ENCODE data around the gene GLOD4. TPM values are rescaled to one million over a fixed set of nuclear protein-coding genes. Genes with fewer than 3 reads are reported as not detected.

Gene GLOD4
- total RNA-seq, 4 donors from 2014 or later: 37.4 to 89.2 (median 46.0) TPM

DNA sequence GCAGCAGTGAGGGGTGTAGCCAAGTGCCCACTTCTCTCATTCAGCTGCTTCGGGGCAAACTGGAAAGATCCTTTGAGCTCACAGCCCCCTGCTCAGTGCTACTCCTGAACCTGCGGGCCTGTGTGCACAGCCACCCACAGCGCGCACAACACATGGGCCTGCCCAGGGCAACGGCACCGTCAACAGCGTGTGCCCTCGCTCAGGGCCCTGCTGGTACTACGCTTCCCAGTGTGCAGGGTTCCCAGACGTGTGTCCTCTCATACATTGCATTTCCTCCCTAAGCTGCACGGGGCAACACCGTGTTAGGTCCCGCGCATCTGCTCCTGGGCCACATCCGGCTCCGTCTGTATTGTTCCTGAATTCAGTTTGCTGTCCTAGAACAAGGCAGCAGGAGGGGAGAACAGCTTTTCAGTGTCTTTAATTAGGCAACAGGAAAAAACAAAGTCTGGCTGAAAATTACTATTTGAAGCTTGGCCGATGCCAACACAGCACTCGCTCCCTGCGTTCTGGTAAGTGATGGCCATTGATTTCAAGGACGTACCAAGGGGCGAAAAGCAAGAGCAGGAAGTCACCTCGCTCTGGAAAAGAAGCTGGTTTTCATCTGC is 15.3 kb upstream of the GLOD4 start:
- Histone ChIP-seq H3K27ac (peak overlapping the region in 3 of 4 donors; percentile 34 to 54 (median 50)), H3K4me3 (no peak overlapping the region), H3K36me3 (peaks cover 3 to 44% (median 5%) of the 10 kb centered on the region in 3 donors), H3K4me1 (peaks cover 7 to 33% (median 10%) of the 10 kb centered on the region in 3 donors), H3K27me3 (no peaks in the 10 kb centered on the region), H3K9me3 (no peaks in the 10 kb centered on the region)
- intact Hi-C loops (cut with DNase I): loop anchor here (5.0 to 10.0 kb wide), 2 partner anchors 77 to 185 kb away; no protein-coding TSS in a partner anchor
- TF ChIP-seq POLR2A (IDR thresholded peaks at IDR 0.05): no peak
- TF ChIP-seq, protein P1, sequence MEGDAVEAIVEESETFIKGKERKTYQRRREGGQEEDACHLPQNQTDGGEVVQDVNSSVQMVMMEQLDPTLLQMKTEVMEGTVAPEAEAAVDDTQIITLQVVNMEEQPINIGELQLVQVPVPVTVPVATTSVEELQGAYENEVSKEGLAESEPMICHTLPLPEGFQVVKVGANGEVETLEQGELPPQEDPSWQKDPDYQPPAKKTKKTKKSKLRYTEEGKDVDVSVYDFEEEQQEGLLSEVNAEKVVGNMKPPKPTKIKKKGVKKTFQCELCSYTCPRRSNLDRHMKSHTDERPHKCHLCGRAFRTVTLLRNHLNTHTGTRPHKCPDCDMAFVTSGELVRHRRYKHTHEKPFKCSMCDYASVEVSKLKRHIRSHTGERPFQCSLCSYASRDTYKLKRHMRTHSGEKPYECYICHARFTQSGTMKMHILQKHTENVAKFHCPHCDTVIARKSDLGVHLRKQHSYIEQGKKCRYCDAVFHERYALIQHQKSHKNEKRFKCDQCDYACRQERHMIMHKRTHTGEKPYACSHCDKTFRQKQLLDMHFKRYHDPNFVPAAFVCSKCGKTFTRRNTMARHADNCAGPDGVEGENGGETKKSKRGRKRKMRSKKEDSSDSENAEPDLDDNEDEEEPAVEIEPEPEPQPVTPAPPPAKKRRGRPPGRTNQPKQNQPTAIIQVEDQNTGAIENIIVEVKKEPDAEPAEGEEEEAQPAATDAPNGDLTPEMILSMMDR (IDR thresholded peaks at IDR 0.05): peak in 1 of 6 experiments; percentile 5
- no peak for DNase-seq
- WGBS, 2 donors: 81 to 90% methylated on average over 7 to 20 of the region's 22 CpGs

DNA sequence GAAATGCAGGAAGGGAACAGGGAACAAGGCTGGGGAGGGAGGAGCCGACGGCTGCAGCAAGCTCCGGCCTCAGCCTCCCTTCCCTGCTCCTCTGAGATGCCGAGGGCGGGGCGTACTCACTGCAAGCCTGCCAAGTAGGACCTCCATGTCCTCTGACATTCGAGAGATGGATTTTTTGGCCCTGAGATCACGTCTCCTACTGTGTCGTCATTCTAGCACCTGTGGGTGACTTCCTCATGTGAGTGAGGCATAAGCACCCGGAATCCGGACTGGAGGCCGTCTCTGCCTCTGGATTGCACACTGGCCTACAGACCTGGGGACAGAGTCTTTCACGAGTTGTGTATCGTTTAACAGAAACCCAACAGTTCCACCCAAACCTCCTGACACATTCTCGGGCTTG is 14.5 kb upstream of the GLOD4 start:
- H3K27ac ChIP-seq: peak overlapping the region in 3 of 4 donors; percentile 34 to 54 (median 50)
- peaks cover 5 to 47% (median 10%) of the 10 kb centered on the region in 3 donors for H3K36me3 ChIP-seq
- H3K4me1 ChIP-seq: peaks cover 7 to 40% (median 10%) of the 10 kb centered on the region in 3 donors
- no peak for DNase-seq
- WGBS, 2 donors: 78% methylated on average over 10 to 14 of the region's 15 CpGs
- TF ChIP-seq POLR2A (IDR thresholded peaks at IDR 0.05): no peak
- TF ChIP-seq, protein P1 (IDR thresholded peaks at IDR 0.05): no peak
- H3K27me3 ChIP-seq: no peaks in the 10 kb centered on the region
- H3K4me3 ChIP-seq: no peak overlapping the region
- intact Hi-C loops (cut with DNase I): loop anchor here (5.0 to 10.0 kb wide), 2 partner anchors 78 to 186 kb away; no protein-coding TSS in a partner anchor
- no peaks in the 10 kb centered on the region for H3K9me3 ChIP-seq

DNA sequence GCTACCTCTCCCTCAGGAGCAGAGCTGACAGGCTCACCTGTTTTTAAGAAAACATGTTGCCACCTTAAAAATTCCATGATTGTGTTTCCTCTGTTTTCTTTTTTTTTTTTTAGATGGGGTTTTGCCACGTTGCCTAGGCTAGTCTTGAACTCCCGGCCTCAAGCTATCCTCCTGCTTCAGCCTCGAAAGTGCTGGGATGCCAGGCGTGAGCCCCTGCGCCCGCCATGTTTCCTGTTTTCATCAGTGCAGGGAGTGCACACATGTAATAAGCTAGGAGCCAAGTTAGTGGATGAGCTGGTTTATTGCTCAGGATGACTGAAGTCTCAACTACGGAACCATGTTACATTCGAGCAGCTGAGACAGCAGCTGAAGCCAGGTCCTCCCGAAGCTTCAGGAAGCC is 13.6 kb upstream of the GLOD4 start:
- intact Hi-C loops (cut with DNase I): loop anchor here (5.0 to 10.0 kb wide), 2 partner anchors 79 to 187 kb away; no protein-coding TSS in a partner anchor
- TF ChIP-seq, protein P1 (IDR thresholded peaks at IDR 0.05): no peak
- TF ChIP-seq POLR2A (IDR thresholded peaks at IDR 0.05): no peak
- DNase-seq: no peak

DNA sequence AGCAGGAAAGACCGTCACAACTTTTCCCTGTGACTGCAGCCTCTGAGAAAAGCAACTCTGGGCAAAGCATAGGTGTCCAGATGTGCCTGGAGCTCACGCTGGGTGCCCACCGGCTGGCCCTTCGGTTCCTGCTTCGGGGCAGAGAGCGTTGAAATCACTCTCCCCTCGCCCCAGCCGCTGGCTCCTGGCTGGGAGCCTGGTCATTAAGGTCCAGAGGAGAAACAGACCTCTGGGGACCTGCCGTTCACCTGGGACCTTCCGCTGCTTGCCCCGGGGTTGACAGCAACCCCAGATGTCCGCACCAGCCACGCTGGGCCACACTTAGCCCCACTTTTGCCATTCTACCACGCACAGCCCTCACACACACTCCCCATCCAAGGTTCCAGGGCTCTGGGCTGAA is 13.2 kb upstream of the GLOD4 start:
- WGBS, 2 donors: 64 to 75% methylated on average over 10 to 13 of the region's 14 CpGs
- Histone ChIP-seq H3K36me3 (peaks cover 0 to 41% (median 12%) of the 10 kb centered on the region in 3 donors), H3K4me3 (peak overlapping the region in 3 of 4 donors; percentile 13 to 50 (median 27)), H3K27me3 (no peaks in the 10 kb centered on the region), H3K27ac (peak overlapping the region; percentile 39 to 95 (median 69)), H3K4me1 (peaks cover 7 to 52% (median 10%) of the 10 kb centered on the region in 3 donors), H3K9me3 (no peaks in the 10 kb centered on the region)
- TF ChIP-seq, protein P1 (IDR thresholded peaks at IDR 0.05): no peak
- TF ChIP-seq POLR2A (IDR thresholded peaks at IDR 0.05): no peak
- no peak for DNase-seq
- intact Hi-C loops (cut with DNase I): loop anchor here (5.0 to 10.0 kb wide), 2 partner anchors 80 to 187 kb away; no protein-coding TSS in a partner anchor

More for the DNA sequence above, 13.6 kb upstream of the GLOD4 start:
- Histone ChIP-seq H3K27ac (peak overlapping the region in 3 of 4 donors; percentile 62 to 95 (median 76)), H3K4me1 (peaks cover 7 to 49% (median 10%) of the 10 kb centered on the region in 3 donors), H3K4me3 (no peak overlapping the region), H3K27me3 (no peaks in the 10 kb centered on the region), H3K9me3 (no peaks in the 10 kb centered on the region), H3K36me3 (peaks cover 4 to 45% (median 12%) of the 10 kb centered on the region in 3 donors)
- WGBS, 2 donors: 65 to 77% methylated on average over 5 to 9 of the region's 9 CpGs

DNA sequence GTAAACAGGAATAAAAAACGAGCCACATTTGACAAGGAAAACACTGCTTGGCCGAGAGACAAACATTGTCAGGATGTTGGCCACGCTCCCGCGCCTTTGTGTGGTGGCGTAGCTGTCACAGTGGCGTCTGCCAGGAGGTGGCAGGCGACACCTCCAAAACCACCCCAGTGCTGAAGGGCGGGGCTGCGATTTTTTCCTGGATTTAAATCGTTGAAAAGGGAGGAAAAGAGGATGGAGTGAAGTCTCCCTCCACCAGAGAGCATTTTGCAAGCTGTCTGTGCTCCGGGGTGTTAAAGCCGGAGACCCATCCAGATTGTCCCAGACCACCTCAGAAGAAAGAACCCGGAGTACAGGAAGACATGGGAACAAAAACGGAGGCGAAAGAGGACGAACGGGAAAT is 12.8 kb upstream of the GLOD4 start:
- Histone ChIP-seq H3K9me3 (no peaks in the 10 kb centered on the region), H3K4me1 (peaks cover 7 to 56% (median 10%) of the 10 kb centered on the region in 3 donors), H3K27ac (peak overlapping the region; percentile 39 to 95 (median 69)), H3K27me3 (no peaks in the 10 kb centered on the region), H3K36me3 (peaks cover 0 to 40% (median 12%) of the 10 kb centered on the region in 3 donors), H3K4me3 (peak overlapping the region in 3 of 4 donors; percentile 13 to 50 (median 27))
- intact Hi-C loops (cut with DNase I): loop anchor here (5.0 to 10.0 kb wide), 2 partner anchors 80 to 187 kb away; no protein-coding TSS in a partner anchor
- TF ChIP-seq POLR2A (IDR thresholded peaks at IDR 0.05): no peak
- TF ChIP-seq, protein P1 (IDR thresholded peaks at IDR 0.05): peak; percentile 68 to 94 (median 89)
- WGBS, 2 donors: 1 to 14% methylated on average over 15 to 16 of the region's 18 CpGs
- no peak for DNase-seq
